Cardiac fibroblast (primary cell): ENCODE results near the gene OTUB1.

ENCODE experiments used
- DNase-seq, 2 donors: peaks; one replicate each; pipeline versions ENCODE4 v3.0.0 to v3.0.0-alpha.2; 2010; ENCODE audit warnings: low read depth in 2 of 2
- H3K4me3 ChIP-seq, 2 donors: replicated peaks in 1 of 2; 1 replicate in 1 of 2; 2 replicates in 1 of 2; pipeline ENCODE4 v1.5.1; 2011; ENCODE audit warnings: low read depth in 2 of 2, low read length in 2 of 2, mild to moderate bottlenecking in 2 of 2, moderate library complexity in 1 of 2
- TF ChIP-seq, protein P1 (sequence below): IDR thresholded peaks from one replicate; pipeline ENCODE4 v1.5.1; 2011; ENCODE audit warnings: low read depth, mild to moderate bottlenecking, low read length, inconsistent platforms

OTUB1 gene

DNA sequence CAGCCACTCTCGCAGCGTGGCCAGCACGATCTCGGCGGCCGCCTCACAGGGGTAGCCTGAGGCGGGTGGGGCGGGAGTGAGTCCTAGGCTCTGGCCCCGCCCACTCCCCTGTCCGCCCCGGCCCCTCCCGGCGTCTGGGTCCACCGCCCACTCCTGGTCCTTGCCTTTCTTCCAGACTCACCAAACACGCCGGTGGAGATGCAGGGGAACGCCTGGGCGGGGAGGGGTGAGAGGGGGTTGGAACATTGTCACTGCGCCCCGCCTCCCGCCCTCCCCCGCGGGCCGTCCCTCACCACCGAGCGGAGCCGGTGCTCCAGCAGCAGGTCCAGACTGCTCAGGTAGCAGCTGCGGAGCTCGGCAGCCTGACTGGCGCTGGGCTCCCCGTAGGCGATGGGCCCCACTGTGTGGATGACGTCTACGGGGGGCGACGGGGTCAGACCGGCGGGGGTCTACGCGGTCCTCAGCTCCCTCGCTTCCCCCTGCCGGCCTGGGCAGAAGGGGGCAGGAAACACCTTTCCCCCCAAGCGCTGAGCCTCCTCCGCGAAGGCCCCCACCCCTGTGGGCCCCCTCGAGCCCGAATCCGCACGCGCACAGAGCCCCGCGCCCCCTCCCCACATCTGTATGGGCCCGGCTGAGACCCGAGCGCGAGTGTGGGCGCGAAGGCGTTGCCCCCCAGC is 13.2 kb downstream of the OTUB1 start:
- TF ChIP-seq, protein P1, sequence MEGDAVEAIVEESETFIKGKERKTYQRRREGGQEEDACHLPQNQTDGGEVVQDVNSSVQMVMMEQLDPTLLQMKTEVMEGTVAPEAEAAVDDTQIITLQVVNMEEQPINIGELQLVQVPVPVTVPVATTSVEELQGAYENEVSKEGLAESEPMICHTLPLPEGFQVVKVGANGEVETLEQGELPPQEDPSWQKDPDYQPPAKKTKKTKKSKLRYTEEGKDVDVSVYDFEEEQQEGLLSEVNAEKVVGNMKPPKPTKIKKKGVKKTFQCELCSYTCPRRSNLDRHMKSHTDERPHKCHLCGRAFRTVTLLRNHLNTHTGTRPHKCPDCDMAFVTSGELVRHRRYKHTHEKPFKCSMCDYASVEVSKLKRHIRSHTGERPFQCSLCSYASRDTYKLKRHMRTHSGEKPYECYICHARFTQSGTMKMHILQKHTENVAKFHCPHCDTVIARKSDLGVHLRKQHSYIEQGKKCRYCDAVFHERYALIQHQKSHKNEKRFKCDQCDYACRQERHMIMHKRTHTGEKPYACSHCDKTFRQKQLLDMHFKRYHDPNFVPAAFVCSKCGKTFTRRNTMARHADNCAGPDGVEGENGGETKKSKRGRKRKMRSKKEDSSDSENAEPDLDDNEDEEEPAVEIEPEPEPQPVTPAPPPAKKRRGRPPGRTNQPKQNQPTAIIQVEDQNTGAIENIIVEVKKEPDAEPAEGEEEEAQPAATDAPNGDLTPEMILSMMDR: no peak
- DNase-seq: peak; percentile 34 to 45
- no peak overlapping the region for H3K4me3 ChIP-seq

DNA sequence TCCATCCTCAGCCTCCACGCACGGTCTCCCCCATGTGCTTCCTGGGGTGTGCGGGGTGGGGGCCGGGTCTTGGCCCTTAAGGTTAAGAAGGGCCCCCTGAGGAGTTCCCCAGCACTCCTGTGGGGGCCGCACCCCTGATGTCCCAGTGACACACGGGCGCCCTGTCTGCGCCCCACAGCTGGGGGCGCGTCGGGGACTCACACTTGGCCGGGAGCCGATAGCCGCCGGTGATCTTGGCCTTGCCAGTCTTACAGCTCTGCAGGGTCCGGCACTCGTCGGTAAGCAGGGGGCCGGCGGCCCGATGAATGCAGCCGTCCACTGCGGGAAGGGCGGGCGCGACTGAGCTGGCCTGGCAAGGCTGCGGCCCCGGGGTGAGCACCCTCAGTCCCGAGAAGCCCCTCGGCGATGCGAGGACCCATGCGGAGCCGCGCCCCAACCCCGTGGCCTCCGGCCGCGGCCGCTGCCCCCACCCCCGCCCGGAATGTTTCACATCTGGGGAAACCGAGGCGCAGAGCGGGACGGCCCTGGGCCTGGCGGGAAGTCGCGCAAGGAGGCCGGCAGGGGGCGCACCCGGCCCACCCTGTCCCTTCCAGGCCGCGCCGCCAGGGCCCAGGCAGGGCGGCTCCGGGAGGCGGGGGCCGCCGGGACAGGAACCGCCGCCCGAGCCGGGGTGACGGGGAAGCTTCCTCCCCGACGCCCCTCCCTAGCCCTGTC is 13.9 kb downstream of the OTUB1 start:
- peak overlapping the region; percentile 11 to 32 for H3K4me3 ChIP-seq
- peak; percentile 68 to 82 for DNase-seq

DNA sequence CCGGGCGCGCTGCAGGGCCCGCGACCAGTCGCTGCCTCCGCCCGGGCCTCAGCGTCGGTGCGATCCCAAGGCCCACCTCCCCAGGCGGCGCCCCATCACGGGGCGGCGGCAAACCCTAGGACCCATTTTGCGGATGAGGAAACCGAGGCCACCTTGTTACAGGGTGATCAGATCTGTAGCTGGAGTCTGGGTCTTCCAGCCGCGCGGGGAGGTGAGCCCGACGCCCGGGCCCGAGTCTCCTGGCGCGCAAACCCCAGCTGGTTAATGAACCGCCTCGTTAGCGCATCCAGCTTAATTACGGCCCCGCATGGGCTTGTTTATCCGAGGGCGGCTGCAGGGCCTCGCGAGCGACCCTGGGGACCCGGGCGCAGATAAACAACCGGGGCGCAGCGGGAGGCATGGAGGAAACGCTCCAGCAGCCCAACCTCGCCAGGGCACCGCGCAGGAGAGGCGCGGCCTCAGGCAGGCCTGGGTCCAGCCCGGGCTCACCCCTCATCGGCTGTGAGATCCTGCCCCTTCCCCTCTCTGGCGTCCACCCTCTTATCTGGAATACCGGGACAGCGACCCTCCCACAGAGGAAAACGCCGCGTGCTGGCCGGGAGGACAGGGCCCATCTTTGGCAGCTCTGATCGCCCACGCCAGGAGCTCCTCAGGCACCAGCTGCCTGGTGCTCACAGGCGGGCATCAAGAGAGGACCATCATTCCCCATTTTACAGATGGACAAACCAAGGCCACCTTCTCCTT is 14.7 kb downstream of the OTUB1 start:
- H3K4me3 ChIP-seq: peak overlapping the region in 1 of 2 donors; percentile 32
- DNase-seq: no peak
- TF ChIP-seq, protein P1: no peak

More for the DNA sequence above, 13.9 kb downstream of the OTUB1 start:
- TF ChIP-seq, protein P1: peak; percentile 41

DNA sequence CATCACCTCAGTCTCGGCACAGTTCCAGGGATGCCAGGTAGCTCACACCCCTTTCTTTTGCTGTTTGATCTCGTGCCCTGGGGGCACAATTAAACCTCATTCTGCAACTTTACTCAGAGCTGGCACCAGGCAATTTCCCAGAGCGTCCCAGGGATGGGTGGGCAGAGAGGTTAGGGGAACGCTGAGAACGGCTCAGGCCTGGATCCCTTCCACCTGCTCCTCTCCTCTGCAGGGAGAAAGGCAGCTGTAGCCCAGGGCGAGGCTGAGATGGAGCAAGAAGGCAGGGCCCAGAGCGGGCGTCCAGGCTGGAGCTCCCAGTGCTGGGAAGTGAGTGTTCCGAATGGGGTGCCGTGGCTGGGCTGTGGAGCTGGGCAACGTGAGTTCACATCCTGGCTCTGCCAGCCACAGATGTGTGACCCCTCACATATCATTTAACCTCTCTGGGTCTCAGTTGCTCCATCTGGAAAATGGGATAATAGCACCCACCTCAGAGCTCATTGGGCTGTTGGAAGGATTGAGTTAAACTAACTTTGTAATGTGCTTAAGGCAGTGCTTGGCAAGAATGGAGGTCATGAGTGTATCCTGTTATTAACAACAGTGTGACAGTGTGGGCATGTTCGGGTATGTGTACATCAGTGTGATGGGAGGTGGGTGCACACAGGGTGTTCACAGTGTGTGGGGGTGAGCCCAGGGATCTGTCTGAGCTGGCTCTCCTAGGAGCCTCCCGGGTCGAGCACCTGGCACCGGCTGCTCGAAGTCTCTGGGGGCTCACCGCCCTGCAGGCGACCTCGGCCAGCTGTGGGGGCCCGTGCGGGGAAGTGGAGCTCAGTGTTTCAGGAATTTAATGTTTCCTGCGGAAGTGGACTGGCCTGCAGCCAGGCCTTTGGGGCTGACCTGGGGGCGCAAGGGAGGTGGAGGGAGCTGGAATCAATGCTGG is 15.5 kb downstream of the OTUB1 start:
- TF ChIP-seq, protein P1: no peak
- DNase-seq: peak; percentile 34 to 74
- H3K4me3 ChIP-seq: no peak overlapping the region

- peak; percentile 12 to 42 for DNase-seq
- TF ChIP-seq, protein P1: no peak
- no peak overlapping the region for H3K4me3 ChIP-seq
Measured at GRCh38 chr11:64003807-64004589, 17.8 kb downstream of the OTUB1 start.
